Measurements from ENCODE around the gene CC2D2B.

Gene CC2D2B

DNA sequence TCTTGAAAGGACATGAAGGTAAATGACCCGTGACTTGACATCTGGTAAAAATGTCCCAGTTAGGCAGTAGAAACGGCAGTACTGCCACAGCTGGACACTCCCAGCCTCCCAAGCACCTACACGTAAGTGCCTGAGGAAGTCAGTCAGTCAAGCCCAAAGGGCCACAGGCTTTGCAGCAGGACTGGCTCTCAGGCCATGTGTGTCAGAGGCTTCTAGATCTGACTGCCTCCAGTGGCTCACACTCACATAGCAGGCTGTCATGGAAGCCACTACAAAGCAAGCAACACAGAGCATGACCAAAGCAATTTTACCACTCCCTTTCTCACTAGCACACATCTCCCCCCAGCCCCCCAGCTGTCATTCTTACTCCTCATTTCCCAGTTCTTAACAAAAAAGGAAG lies 117.8 kb downstream of the CC2D2B start:
- TF ChIP-seq, protein P1, sequence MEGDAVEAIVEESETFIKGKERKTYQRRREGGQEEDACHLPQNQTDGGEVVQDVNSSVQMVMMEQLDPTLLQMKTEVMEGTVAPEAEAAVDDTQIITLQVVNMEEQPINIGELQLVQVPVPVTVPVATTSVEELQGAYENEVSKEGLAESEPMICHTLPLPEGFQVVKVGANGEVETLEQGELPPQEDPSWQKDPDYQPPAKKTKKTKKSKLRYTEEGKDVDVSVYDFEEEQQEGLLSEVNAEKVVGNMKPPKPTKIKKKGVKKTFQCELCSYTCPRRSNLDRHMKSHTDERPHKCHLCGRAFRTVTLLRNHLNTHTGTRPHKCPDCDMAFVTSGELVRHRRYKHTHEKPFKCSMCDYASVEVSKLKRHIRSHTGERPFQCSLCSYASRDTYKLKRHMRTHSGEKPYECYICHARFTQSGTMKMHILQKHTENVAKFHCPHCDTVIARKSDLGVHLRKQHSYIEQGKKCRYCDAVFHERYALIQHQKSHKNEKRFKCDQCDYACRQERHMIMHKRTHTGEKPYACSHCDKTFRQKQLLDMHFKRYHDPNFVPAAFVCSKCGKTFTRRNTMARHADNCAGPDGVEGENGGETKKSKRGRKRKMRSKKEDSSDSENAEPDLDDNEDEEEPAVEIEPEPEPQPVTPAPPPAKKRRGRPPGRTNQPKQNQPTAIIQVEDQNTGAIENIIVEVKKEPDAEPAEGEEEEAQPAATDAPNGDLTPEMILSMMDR (conservative IDR thresholded peaks at IDR 0.05; ENCODE audit: low read depth, low read length), result peak; percentile 39
- H3K4me3 ChIP-seq (ENCODE audit: low read depth, low read length), result no peak overlapping the region
- DNase-seq (ENCODE audit: low read depth), result peak; percentile 35

DNA sequence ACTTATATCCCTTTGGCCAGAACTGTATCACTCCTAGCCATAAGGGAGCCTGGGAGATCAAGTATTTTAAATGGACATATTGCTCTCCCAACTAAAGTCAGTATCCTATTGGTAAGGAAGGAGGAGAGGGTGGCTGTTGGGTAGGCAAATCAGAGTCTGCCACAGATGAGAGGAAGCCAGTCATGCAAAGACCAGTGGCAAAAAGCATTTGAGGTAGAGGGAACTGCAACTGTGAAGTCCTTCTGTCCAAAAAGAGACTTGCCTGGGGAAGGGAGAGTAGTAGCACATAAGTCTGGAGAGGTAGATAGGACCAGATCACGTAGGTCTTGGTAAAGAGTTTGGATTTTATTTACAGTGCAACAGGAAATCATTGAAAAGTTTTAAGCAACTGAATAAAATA lies 126.8 kb downstream of the CC2D2B start:
- no peak for DNase-seq (ENCODE audit: low read depth)
- TF ChIP-seq, protein P1 (conservative IDR thresholded peaks at IDR 0.05; ENCODE audit: low read depth, low read length), result no peak
- no peak overlapping the region for H3K4me3 ChIP-seq (ENCODE audit: low read depth, low read length)

DNA sequence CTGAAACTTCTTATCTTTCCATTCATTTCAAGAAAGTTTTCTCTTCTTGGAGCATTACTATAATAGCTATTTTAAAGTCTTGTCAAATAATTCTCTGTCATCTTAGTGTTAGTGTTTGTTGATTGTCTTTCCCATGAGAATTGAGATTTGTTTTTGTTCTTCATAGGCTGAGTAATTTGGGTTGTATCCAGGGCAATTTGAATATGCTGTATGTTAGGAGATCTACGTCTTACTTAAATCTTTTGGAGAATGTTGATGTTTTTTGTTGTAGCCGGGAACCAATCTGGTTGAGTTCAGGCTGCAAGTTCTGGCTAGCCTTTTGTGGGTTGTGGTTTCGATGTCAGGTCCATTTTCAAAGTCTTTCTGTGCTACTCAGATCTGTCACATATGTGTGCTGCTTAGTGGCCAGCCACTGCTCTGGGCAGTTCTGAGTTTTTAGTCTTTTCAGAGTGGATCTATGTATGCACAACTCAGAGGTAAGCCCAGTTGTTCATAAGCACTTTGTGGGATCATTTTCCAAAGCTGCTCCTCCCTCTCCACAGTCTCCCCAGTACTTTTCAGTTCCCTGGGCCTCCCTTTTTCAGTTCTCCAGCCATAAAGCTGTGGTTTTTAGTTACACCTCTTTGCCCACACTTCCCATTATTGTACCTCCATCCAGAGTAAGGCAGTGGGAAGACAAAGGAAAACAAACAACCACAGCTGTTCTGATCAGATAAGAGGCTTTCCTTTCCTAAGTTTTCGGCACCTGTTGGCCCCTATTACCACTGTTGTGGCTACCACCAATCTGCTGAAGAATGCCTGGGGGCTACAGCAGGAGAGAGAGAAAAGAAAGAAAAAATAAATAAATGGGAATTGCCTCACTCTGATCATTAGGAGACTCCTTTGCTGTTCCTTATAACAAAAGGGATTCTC lies 131.0 kb downstream of the CC2D2B start:
- DNase-seq (ENCODE audit: low read depth), result no peak
- no peak overlapping the region for H3K4me3 ChIP-seq (ENCODE audit: low read depth, low read length)
- TF ChIP-seq, protein P1 (conservative IDR thresholded peaks at IDR 0.05; ENCODE audit: low read depth, low read length), result no peak

DNA sequence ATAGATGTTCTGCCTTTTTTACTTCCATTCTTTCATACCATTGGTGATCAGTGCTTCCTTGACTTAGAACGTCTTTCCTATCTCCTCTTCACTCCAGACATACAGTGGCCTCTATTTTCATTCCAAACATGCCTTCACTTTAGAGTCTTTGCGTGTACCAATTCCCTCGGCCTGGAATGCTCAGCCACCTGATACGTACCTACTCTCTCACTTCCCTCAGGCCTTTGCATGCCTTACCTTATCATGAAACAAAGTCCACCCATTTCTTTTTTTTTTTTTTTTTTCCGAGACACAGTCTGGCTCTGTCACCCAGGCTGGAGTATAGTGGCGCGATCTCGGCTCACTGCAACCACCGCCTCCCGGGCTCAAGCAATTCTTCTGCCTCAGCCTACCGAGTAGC lies 133.4 kb downstream of the CC2D2B start:
- no peak for DNase-seq (ENCODE audit: low read depth)
- no peak overlapping the region for H3K4me3 ChIP-seq (ENCODE audit: low read depth, low read length)
- TF ChIP-seq, protein P1 (conservative IDR thresholded peaks at IDR 0.05; ENCODE audit: low read depth, low read length), result no peak

DNA sequence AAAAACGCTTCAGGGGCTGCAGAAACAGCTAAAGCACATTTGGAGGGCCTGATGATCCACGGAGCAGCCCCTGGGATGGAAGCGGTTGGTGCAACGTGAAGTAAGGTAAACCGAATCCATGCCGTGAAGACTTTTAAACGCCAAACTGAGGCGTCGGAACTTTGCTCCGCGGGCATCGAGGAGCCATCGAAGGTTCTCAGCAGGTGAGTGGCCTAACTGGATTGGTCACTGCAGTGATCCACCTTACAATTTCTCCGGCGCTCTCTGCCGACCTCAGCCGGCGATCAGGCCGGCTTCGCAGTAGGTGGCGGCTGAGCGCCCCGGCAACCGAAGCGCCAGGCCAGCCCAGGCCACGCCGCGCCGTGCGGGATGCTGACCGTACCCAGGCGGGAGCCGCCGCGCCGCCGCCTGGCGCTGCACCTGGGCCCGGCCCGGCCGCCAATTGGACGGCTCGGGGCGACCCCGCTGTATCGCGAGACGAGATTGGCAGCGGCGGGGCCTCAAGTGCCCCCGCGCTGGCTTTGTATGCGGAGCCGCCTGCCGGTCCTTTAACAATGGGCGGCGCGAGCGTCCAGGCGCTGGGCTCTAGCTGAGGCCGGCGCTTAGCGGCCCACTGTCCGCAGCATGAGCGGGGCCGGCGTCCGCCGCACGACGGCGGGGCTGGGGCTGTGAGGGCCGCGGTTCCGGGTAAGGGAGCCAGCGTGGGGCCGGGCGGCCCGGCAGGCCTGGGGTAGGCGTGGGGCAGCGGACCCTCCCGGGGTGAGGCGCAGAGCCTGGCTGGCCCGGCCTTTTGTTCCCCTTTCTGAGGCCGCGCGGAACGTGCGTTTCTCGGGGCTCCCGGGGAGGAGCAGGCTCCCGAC lies 135.5 kb downstream of the CC2D2B start, which contains the start of gene CCNJ:
Gene CCNJ (plus strand): TSS at position 551 of the 860 bp plus-strand sequence. CDS start 811 bp downstream, outside the sequence.
- DNase-seq (ENCODE audit: low read depth), result peak; percentile 90
- TF ChIP-seq, protein P1 (conservative IDR thresholded peaks at IDR 0.05; ENCODE audit: low read depth, low read length), result peak; percentile 24
- peak within 1 kb of the TSS; percentile 81 for H3K4me3 ChIP-seq (ENCODE audit: low read depth, low read length)

DNA sequence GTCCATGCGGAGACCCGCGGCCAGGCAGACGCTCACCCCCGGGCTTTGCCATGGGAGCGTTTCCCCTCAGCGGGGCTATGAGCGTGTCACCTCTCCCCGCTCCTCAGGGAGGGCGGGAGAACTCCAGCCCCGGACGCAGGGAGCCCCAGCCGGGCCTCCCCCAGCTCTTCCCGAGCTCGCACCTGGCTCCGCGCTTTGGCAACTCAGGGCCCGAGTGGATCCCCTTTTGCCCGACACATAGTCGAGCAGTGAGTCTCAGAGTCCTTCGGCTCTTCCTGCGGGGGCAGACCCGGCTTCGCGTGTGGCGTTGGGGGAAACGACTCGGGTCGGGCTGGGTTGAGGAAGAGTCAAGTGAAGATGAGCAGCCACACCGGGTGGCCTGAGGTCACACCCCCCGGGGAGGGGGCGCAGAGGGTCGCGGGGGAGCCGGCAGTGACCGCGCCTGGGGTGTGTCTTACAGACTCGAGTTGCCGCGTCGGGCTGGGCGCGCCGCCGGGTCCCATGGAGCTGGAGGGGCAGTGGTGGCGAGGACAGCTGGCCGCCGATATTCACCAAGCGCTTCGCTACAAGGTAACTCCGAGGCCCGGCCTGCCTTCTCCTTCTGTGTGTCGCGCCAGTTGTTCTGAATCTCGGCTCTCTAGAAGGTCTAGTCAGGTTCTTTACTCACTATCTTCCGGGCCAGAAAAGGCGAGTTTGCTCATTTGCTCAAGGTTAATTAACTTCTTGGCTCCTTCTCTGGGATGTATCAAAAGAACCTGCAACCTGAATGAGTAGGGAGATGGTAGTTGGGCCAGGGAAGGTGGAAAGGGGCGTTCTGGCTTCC lies 136.3 kb downstream of the CC2D2B start:
- DNase-seq (ENCODE audit: low read depth), result peak; percentile 43
- TF ChIP-seq, protein P1 (conservative IDR thresholded peaks at IDR 0.05; ENCODE audit: low read depth, low read length), result no peak
- peak overlapping the region; percentile 81 for H3K4me3 ChIP-seq (ENCODE audit: low read depth, low read length)
